ENCODE results near the gene SAMD4B.

SAMD4B gene

DNA sequence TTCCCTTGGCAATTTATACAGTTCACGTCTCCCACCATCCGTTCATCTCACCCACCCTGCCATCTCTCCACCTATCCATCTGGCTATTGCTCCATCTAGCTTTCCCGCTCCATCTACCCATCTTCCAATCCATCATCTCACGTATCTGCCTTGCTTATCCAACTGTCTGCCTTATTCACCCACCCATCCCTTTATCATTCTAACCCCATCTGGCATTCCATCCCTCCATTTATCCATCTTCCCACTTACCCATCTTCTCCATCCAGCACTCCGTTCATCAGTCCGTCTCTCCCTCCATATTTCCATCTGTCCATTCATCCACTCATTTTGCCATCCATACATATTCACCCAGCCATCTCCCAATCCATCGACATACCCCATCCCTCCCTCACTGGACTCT, 83.5 kb downstream of the SAMD4B start:
- DNase-seq (ENCODE audit: low read depth in 2 of 2), result no peak

DNA sequence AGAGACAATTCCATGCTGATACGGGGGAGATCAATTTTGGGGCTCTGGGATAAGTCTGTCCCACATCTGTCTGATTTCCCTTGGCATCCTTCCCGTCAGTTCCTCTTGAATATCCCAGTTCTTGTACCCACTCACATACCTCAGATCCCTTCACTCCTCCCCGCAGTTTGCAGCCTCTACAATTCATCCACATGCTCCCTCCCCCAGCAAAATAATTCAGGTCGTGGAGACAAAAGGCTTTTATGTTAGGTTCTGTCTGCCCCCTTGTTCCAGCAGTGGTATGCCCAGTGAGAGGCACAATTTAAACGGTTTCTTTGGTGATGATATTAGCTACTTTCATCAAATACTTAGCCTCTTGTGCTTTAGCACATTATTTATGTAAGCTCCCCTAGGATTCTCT, 83.9 kb downstream of the SAMD4B start:
- no peak for DNase-seq (ENCODE audit: low read depth in 2 of 2)

DNA sequence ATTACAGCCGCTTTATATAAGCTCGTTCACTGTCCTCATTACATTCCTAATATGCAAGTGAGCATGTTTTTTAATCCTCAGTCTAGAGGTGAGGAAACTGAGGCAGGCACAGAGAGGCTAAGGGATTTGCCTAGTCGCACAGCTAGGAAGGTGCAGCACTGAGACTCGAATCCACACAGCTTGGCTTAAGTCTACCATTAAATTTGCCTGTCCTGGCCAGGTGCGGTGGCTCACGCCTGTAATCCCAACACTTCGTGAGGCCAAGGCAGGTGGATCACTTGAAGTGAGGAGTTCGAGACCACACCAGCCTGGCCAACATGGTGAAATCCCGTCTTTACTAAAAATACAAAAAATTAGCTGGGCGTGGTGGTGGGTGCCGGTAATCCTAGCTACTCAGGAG, 85.5 kb downstream of the SAMD4B start:
- DNase-seq (ENCODE audit: low read depth in 2 of 2), result no peak

DNA sequence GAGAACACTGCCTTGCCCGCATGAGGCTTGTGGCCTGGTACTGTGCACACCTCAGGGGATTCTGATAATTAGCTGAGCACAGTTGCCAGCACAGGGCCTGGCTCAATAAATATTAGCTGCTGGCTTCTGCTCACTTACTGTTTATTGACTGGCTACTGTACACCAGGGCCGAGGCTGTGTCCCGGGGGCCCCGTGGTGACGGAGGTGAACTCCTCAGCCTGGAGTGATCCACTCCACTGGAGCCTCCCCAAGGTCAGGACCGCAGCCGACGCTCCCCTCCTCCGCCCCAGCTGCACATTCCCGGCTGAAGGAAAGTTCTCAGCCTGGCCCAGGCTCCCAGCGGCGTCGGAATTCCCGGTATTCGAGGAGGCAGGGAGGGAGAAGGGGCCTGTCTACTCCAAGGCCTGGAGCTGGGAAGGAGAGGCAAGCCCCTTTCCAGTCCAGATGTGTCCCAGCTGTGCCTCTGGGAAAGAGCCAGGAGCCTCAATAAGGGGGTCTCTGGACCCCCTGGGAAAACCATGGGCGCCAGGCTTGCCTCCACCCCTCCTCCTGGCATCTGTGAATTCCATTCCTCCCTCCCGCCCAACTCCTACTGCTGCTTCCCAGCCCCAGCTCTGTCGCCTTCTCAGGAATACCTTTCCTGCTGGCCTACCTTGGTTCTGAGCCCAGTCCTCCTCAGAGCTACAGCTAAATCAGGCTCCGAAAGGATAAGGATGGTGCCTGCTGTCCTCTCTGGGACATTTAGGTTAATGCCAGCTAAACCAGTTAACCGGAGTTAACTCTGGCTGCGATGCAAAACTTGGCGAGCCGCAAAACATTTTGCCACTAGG, 86.3 kb downstream of the SAMD4B start:
- no peak for DNase-seq (ENCODE audit: low read depth in 2 of 2)

DNA sequence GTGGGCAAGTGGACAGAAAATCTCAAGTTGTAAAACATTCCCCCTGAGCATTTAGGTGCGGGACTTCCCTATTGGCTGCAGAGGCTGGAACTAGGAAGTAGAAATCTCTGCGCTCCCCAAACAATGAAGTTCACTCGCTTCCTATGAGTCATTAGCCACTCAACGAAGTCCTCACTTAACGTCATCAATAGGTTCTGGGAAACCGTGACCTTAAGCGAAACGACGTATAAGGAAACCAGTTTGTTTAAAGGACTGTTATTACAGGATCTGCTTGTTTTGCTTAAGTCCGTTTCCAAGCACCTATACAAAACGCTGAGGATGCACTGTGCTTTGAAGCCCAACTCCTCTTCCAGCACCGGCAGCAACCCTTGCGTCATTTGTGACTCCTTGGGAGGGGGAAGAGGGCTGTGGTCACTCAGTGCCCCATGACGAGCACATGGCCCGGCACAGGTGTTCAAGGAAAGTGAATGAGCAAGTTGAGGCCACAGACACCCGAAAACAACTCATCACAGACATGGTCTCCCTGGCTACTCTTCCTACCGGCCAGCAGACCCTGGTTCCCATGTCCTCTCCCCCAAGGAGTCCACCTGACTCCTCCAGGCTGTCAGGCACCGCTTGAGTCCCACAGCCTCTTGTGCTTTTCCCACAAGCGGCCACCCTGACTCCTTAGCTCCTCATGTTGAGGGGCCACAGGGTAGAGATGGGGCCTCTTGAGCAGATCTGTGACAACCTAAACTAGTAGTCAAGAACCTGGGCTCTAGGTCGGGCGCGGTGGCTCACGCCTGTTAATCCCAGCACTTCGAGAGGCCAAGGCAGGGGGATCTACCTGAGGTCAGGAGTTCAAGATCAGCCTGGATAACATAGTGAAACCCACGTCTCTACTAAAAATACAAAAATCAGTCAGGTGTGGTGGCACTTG, 88.7 kb downstream of the SAMD4B start:
- DNase-seq (ENCODE audit: low read depth in 2 of 2), result no peak

DNA sequence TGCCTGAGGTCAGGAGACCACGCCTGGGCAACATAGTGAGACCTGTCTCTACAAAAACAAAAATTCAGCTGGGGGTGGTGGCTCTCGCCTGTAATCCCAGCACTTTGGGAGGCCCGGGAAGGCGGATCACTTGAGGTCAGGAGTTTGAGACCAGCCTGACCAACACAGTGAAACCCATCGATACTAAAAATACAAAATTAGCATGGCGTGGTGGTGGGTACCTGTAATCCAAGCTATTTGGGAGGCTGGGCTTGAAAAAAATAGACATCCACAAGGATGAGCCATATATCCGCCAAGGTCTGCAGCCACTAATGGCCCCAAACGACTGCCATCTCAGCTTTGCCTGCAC, 90.4 kb downstream of the SAMD4B start:
- no peak for DNase-seq (ENCODE audit: low read depth in 2 of 2)

DNA sequence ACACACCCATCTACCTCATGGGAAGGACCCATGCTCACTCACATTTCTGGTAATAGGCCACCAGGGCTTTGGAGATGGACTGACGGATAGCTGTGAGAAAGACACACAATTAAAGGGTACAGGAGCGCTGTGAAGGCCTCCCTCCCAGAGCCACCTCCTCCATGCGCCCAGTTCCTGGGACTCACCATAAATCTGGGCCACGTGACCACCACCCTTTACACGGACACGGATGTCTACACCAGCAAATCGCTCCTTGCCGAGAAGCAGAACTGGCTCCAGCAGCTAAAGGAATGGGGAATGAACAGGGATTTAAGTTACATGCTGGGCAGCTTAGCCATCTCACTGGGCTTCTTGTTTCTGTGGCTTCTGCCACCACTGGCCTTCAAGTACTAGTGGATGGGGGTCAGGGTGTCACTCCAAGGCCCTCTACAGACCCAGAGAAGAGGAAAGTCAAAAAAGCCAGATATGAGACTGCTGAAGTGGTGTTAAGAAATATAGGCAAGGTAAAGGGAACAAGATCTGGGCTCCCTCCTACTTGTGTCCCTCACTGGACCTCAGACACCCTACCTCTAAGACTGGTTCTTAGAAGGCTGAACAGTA, 91.4 kb downstream of the SAMD4B start:
- DNase-seq (ENCODE audit: low read depth in 2 of 2), result no peak

DNA sequence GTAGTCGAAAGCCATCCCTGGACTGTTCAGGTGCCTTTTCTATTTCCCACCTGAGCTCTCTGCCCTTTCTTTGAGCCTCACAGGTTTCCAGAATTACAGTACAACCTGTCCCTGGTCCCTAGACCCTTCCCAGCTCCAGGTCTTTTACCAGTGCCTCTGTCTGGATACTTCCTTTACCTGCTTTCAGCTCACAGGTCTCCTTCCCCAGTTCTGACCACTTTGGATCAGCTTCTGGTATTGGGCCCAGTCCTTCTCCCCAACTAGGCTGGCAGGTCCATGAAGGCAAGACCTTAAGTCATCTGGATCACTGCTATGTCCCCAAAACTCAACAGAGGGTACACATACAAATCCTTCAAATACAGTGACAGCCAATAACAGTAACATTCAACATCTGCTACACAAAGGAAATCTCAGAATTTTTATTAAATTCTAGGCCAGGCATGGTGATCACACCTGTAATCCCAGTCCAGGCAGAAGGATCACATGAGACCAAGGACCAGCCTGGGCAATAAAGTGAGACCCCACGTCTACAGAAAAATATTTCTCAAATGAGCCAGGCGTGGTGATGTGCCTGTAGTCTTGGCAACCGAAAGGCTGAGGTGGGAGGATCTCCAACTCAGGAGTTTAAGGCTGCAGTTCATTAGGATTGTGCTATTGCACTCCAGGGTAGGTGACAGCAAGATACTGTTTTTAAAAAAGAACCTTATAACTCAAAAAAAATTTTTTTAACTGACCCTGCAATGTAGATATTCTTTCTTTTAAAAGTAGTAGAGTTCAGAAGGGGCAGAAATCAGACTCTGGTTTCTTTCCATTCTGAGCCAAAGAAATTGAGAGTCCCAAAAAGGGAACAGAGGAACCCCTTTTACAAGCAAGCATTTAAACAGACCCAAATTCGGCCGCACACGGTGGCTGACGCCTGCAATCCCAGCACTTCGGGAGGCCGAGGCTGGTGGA, 92.2 kb downstream of the SAMD4B start:
- DNase-seq (ENCODE audit: low read depth in 2 of 2), result no peak

All from stimulated activated CD8-positive, alpha-beta memory T cell treated with anti-CD3 and anti-CD28 coated beads, Interleukin-7, amount 100 ng/mL, for 1 hour (primary cell).